ENCODE results near the gene ELAVL3. TPM values are rescaled to one million over a fixed set of nuclear protein-coding genes. Genes with fewer than 3 reads are reported as not detected.

The ELAVL3 gene
- total and polyA plus RNA-seq, 2 of the 8 experiments (the other 6 are each of a cell fraction or from before 2014, with no cell fraction given), result 0.80 to 1.0 TPM

DNA sequence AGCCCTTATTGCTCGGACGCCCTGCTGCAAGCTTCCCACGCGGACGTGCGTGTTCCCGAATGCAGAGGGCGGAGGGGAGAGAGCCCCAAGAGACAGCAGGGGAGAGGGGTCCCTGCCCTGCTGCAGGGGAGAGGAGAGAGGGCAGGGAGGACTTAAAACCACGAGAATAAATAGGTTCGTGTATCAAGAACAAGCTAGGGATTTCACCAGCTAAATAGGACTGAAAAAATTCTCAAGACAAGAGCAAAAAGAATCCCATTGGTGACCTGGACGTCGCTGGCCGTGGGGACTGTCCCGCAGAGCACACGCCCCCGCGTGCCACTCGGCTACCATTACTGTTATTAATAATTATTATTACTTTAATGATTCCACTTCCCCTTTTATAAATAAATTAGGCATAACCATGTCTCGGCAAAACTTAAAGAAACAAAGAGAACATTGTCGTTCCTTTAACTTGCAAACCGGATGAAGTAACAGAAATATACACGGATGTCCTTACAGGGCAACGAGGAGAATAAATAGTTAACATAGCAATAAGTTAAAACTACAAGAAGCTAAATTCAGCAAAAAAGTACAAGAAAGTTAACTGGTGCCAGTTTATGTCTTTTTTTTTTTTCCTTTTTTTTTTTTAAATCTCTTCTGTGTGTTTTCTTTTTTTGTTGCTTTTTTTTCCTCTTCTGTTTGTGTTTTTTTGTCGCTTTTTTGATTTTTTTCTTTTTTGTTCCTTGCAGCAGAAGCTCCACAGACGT is 28.8 kb downstream of the ELAVL3 start:
- Histone ChIP-seq H3K79me2 (ENCODE audit: control insufficient read depth in 1 of 2, insufficient read depth in 2 of 2, low read length in 2 of 2) (no peaks in the 10 kb centered on the region), H3K9ac (replicated peaks in 1 of 4; ENCODE audit: extremely low read depth in 1 of 4, low read depth in 3 of 4, low read length in 3 of 4) (no peak overlapping the region), H3K23me2 (ENCODE audit: low read depth, low read length) (no peaks in the 10 kb centered on the region), H2BK20ac (ENCODE audit: low read length) (0 out of 2 replicates have a peak overlapping the region, but pooled peaks have one; percentile 43), H3K18ac (ENCODE audit: extremely low read depth, low read length) (no peak overlapping the region; the same call in 1 of the 2 replicates), H4K20me1 (replicated peaks in 1 of 2; ENCODE audit: control insufficient read depth in 1 of 2, insufficient read depth in 2 of 2, low read length in 2 of 2) (peaks cover 0 to 10% of the 10 kb centered on the region in 2 experiments), H3K36me3 (ENCODE audit: control insufficient read depth in 2 of 4, insufficient read depth in 4 of 4, low read length in 3 of 4) (peaks cover 6 to 30% (median 22%) of the 10 kb centered on the region in 4 experiments; a peak in 5 of 8 replicates), H4K91ac (replicated peaks; ENCODE audit: insufficient read length, low read length) (no peak overlapping the region), H2BK12ac (ENCODE audit: low read depth, low read length) (no peak overlapping the region), H2AFZ (ENCODE audit: low read length) (no peak overlapping the region), H2BK15ac (ENCODE audit: low read length) (no peak overlapping the region), H3K4ac (replicated peaks; ENCODE audit: insufficient read length, low read depth, low read length) (no peak overlapping the region), H3K14ac (ENCODE audit: insufficient read length) (no peak overlapping the region), H4K8ac (ENCODE audit: extremely low read depth, insufficient read depth, low read length) (peak overlapping the region; percentile 62; the same call in 1 of the 2 replicates), H4K5ac (ENCODE audit: insufficient read length, low read depth, low read length) (no peak overlapping the region), H2BK120ac (replicated peaks; ENCODE audit: low read depth, low read length) (no peak overlapping the region), H3K4me3 (ENCODE audit: extremely low read depth in 1 of 4, insufficient read depth in 2 of 4, low read depth in 3 of 4, low read length in 4 of 4) (peak overlapping the region in 2 of 4 experiments; percentile 14 to 36; a peak in 3 of 8 replicates), H3K4me2 (ENCODE audit: insufficient read depth in 1 of 2, low read depth in 2 of 2, low read length in 2 of 2) (peak overlapping the region; percentile 36 to 51; a peak in 3 of 4 replicates), H3K4me1 (replicated peaks in 1 of 4; ENCODE audit: control insufficient read depth in 3 of 4, insufficient read depth in 4 of 4, low read length in 3 of 4) (peaks cover 2 to 17% (median 7%) of the 10 kb centered on the region in 4 experiments), H3K27me3 (replicated peaks in 1 of 4; ENCODE audit: control insufficient read depth in 3 of 4, extremely low read depth in 1 of 4, insufficient read depth in 3 of 4, low read length in 3 of 4) (no peaks in the 10 kb centered on the region), H2BK5ac (ENCODE audit: low read depth, low read length) (no peak overlapping the region; the same call in 1 of the 2 replicates), H3K23ac (ENCODE audit: insufficient read length) (no peak overlapping the region), H3K27ac (ENCODE audit: low read depth, low read length) (no peak overlapping the region; the same call in 1 of the 2 replicates), H3K9me3 (ENCODE audit: insufficient read depth in 2 of 2, low read depth in 1 of 2, low read length in 1 of 2) (no peaks in the 10 kb centered on the region), H3K79me1 (ENCODE audit: low read depth, low read length) (no peaks in the 10 kb centered on the region), H2AK5ac (ENCODE audit: low read depth, low read length) (no peak overlapping the region), H3K56ac (replicated peaks; ENCODE audit: insufficient read length, low read depth, low read length) (no peak overlapping the region)
- 55% methylated on average over 20 of the region's 25 CpGs; no CpG with 5 or more reads in 1 of the 2 experiments for WGBS, 2 experiments (ENCODE audit: extremely low coverage in 1 of 2, insufficient coverage in 1 of 2, insufficient read length in 1 of 2, insufficient replicate concordance in 2 of 2, low coverage in 1 of 2, low lambda C conversion rate in 2 of 2, missing lambda C conversion rate in 1 of 2)
- POLR2A ChIA-PET (ENCODE audit: partially characterized antibody), result interaction anchor here (0.6 to 2.7 kb wide), 13 partner anchors 10 to 930 kb away, joined by 3 to 14 read pairs (median 4); partner anchors contain the start of genes ELAVL3, EPOR, ODAD3 and PRKCSH
- CTCF ChIA-PET (ENCODE audit: partially characterized antibody), result interaction anchor here (0.6 to 2.3 kb wide), 18 partner anchors 9 to 300 kb away, joined by 3 to 22 read pairs (median 4); partner anchors contain the start of genes ELAVL3, EPOR and ODAD3
- no peak for DNase-seq (ENCODE audit: low read depth in 1 of 2, low spot score in 2 of 2)
- FAIRE-seq, result no peak
- TF ChIP-seq MAX (IDR thresholded peaks at IDR 0.05) (no peak), BACH1 (IDR thresholded peaks at IDR 0.05; ENCODE audit: low read length) (no peak), CHD2 (IDR thresholded peaks at IDR 0.05; ENCODE audit: low read length) (no peak), CEBPB (IDR thresholded peaks at IDR 0.05; ENCODE audit: low read depth, low read length) (no peak), SUZ12 (IDR thresholded peaks at IDR 0.05; ENCODE audit: low read length) (no peak), RAD21 (IDR thresholded peaks at IDR 0.05 in 1 of 2, conservative IDR thresholded peaks at IDR 0.05 in 1 of 2; ENCODE audit: low read depth in 2 of 2, low read length in 2 of 2) (no peak), CBX8 (IDR thresholded peaks at IDR 0.05; ENCODE audit: borderline replicate concordance, low read depth, low read length) (no peak), KDM5A (IDR thresholded peaks at IDR 0.05; ENCODE audit: low read length) (no peak), SP2 (IDR thresholded peaks at IDR 0.05; ENCODE audit: low read length) (no peak), POLR2AphosphoS5 (IDR thresholded peaks at IDR 0.05; ENCODE audit: low read depth, low read length) (no peak), TBP (IDR thresholded peaks at IDR 0.05; ENCODE audit: low read depth, low read length) (no peak), JUND (IDR thresholded peaks at IDR 0.05; ENCODE audit: low read length) (no peak)
